H9 (cell line): ENCODE results near the gene SLC22A15. TPM values are rescaled to one million over a fixed set of nuclear protein-coding genes. Genes with fewer than 3 reads are reported as not detected.

Source experiments
- DNase-seq: peaks from one replicate; pipeline ENCODE4 v3.0.0-alpha.2; 2017
- H2AFZ ChIP-seq: one replicate; pipeline ENCODE4 v1.6.1; 2013; ENCODE audit warnings: mild to moderate bottlenecking, low read length, control low read depth, moderate library complexity
- H2AK5ac ChIP-seq: 2 replicates; pipeline ENCODE4 v1.6.1; 2013; ENCODE audit warnings: low read length, control low read depth, mixed read lengths; ENCODE audit not compliant: insufficient read length
- H2BK120ac ChIP-seq: one replicate; pipeline ENCODE4 v1.6.1; 2013; ENCODE audit warnings: low read depth, mild to moderate bottlenecking, low read length, control low read depth, inconsistent platforms; ENCODE audit not compliant: poor library complexity, severe bottlenecking
- H2BK12ac ChIP-seq: 2 replicates; pipeline ENCODE4 v1.6.1; 2013; ENCODE audit warnings: low read length, control low read depth, mixed read lengths, low read depth; ENCODE audit not compliant: insufficient read length
- H2BK15ac ChIP-seq: 2 replicates; pipeline ENCODE4 v1.6.1; 2013; ENCODE audit warnings: low read depth, low read length, control low read depth
- H2BK20ac ChIP-seq: one replicate; pipeline ENCODE4 v1.6.1; 2013; ENCODE audit warnings: low read depth, mild to moderate bottlenecking, low read length, control low read depth, inconsistent platforms; ENCODE audit not compliant: poor library complexity, severe bottlenecking
- H2BK5ac ChIP-seq: 2 replicates; pipeline ENCODE4 v1.6.1; 2013; ENCODE audit warnings: low read length, control low read depth, mixed read lengths; ENCODE audit not compliant: insufficient read length
- H3K14ac ChIP-seq: 2 replicates; pipeline ENCODE4 v1.6.1; 2013; ENCODE audit warnings: low read length, control low read depth; ENCODE audit not compliant: insufficient read depth
- H3K18ac ChIP-seq: 2 replicates; pipeline ENCODE4 v1.6.1; 2013; ENCODE audit warnings: low read depth, mild to moderate bottlenecking, mixed read lengths, low read length, control low read depth; ENCODE audit not compliant: insufficient read length
- H3K23ac ChIP-seq: 2 replicates; pipeline ENCODE4 v1.6.1; 2013; ENCODE audit warnings: low read length, control low read depth, mixed read lengths, low read depth; ENCODE audit not compliant: insufficient read length
- H3K23me2 ChIP-seq: 2 replicates; pipeline ENCODE4 v1.6.1; 2013; ENCODE audit warnings: low read depth, mild to moderate bottlenecking, mixed read lengths, low read length, control low read depth; ENCODE audit not compliant: insufficient read length, poor library complexity, severe bottlenecking
- H3K27ac ChIP-seq: 2 replicates; pipeline ENCODE4 v1.5.1; 2013; ENCODE audit warnings: low read length, control low read depth, mixed read lengths, low read depth; ENCODE audit not compliant: insufficient read length
- H3K27me3 ChIP-seq: 2 replicates; pipeline ENCODE4 v1.6.1; 2013; ENCODE audit warnings: low read length, control low read depth, inconsistent platforms; ENCODE audit not compliant: insufficient read depth
- H3K4ac ChIP-seq: 2 replicates; pipeline ENCODE4 v1.6.1; 2013; ENCODE audit warnings: low read depth, mild to moderate bottlenecking, control low read depth, inconsistent platforms, low read length, moderate library complexity
- H3K4me1 ChIP-seq: 2 replicates; pipeline ENCODE4 v1.6.1; 2013; ENCODE audit warnings: low read length, control low read depth, inconsistent platforms; ENCODE audit not compliant: insufficient read depth
- H3K4me2 ChIP-seq: 2 replicates; pipeline ENCODE4 v1.6.1; 2013; ENCODE audit warnings: low read length, control low read depth, mixed read lengths; ENCODE audit not compliant: insufficient read length, insufficient read depth
- H3K56ac ChIP-seq: 2 replicates; pipeline ENCODE4 v1.6.1; 2013; ENCODE audit warnings: low read depth, mild to moderate bottlenecking, mixed read lengths, low read length, control low read depth; ENCODE audit not compliant: insufficient read length
- H3K79me1 ChIP-seq: 2 replicates; pipeline ENCODE4 v1.6.1; 2013; ENCODE audit warnings: low read depth, mild to moderate bottlenecking, moderate library complexity, low read length, control low read depth, inconsistent platforms; ENCODE audit not compliant: insufficient read depth, poor library complexity, severe bottlenecking
- H3K79me2 ChIP-seq: 2 replicates; pipeline ENCODE4 v1.6.1; 2013; ENCODE audit warnings: low read length, control low read depth, inconsistent platforms; ENCODE audit not compliant: insufficient read depth
- H3K9ac ChIP-seq: 2 replicates; pipeline ENCODE4 v1.6.1; 2013; ENCODE audit warnings: low read length, control low read depth, mixed read lengths; ENCODE audit not compliant: insufficient read length; ENCODE audit errors: extremely low read depth
- H3K9me3 ChIP-seq: one replicate; pipeline ENCODE4 v1.6.1; 2013; ENCODE audit warnings: low read depth, low read length, inconsistent platforms; ENCODE audit not compliant: control insufficient read depth
- H3T11ph ChIP-seq: one replicate; pipeline ENCODE4 v1.6.1; 2013; ENCODE audit warnings: mild to moderate bottlenecking, low read length, control low read depth, inconsistent platforms
- H4K20me1 ChIP-seq: one replicate; pipeline ENCODE4 v1.6.1; 2013; ENCODE audit not compliant: control insufficient read depth, insufficient read length, insufficient read depth
- H4K5ac ChIP-seq: 2 replicates; pipeline ENCODE4 v1.6.1; 2013; ENCODE audit warnings: low read depth, mild to moderate bottlenecking, mixed read lengths, low read length, control low read depth; ENCODE audit not compliant: insufficient read length
- H4K8ac ChIP-seq: replicated peaks from 2 replicates; pipeline ENCODE4 v1.6.1; 2013; ENCODE audit warnings: low read length, control low read depth, mixed read lengths, low read depth; ENCODE audit not compliant: insufficient read length
- H4K91ac ChIP-seq: 2 replicates; pipeline ENCODE4 v1.6.1; 2013; ENCODE audit warnings: low read depth, mild to moderate bottlenecking, moderate library complexity, mixed read lengths, low read length, control low read depth; ENCODE audit not compliant: insufficient read length
- H3K27ac Mint-ChIP-seq, 3 experiments: 2 replicates in 2 of 3; 3 replicates in 1 of 3; pipeline ENCODE4 v1.8.0; 2020 to 2021; ENCODE audit warnings: mixed read lengths in 3 of 3, mild to moderate bottlenecking in 1 of 3, moderate library complexity in 1 of 3
- H3K27me3 Mint-ChIP-seq: 2 replicates; pipeline ENCODE4 v1.8.0; 2021; ENCODE audit warnings: low read depth, mild to moderate bottlenecking, moderate library complexity, mixed read lengths
- H3K36me3 Mint-ChIP-seq, 3 experiments: 2 replicates in 2 of 3; 3 replicates in 1 of 3; pipeline ENCODE4 v1.8.0; 2020 to 2021; ENCODE audit warnings: low read depth in 3 of 3, mixed read lengths in 3 of 3; ENCODE audit not compliant: insufficient read depth in 1 of 3
- H3K4me1 Mint-ChIP-seq, 2 experiments: 2 replicates each; pipeline ENCODE4 v1.8.0; 2020; ENCODE audit warnings: mixed read lengths in 2 of 2
- H3K4me3 Mint-ChIP-seq, 2 experiments: 2 replicates in 1 of 2; 3 replicates in 1 of 2; pipeline ENCODE4 v1.8.0; 2020 to 2021; ENCODE audit warnings: mild to moderate bottlenecking in 2 of 2, mixed read lengths in 2 of 2, moderate library complexity in 1 of 2
- H3K9me3 Mint-ChIP-seq, 2 experiments: 2 replicates in 1 of 2; 3 replicates in 1 of 2; pipeline ENCODE4 v1.8.0; 2020; ENCODE audit warnings: mild to moderate bottlenecking in 2 of 2, mixed read lengths in 2 of 2, moderate library complexity in 1 of 2
- CTCF ChIP-seq: fragments of 200-600 bp; sonication (generic); conservative IDR thresholded peaks from 3 replicates; pipeline ENCODE4 v1.8.0; 2021; ENCODE audit warnings: antibody characterized with exemption, mild to moderate bottlenecking
- WGBS: extraction: QIAGEN DNeasy Blood & Tissue Kit; methylation state at CpG from one replicate; pipeline ENCODE4 v1.1.7; 2013; ENCODE audit warnings: missing lambda C conversion rate, low lambda C conversion rate, mixed read lengths; ENCODE audit not compliant: insufficient read length; ENCODE audit errors: extremely low coverage; 5-methylcytosine and 5-hydroxymethylcytosine counted together
- total RNA-seq: library from RNA; stranded (reverse); gene quantifications from 2 replicates; pipeline ENCODE4 v1.2.1, GENCODE V29; 2021

Gene SLC22A15
- total RNA-seq, 1 experiment from 2014 or later, result 3.2 TPM

GRCh38 chr1:116075990-116076389, 99.7 kb downstream of the SLC22A15 start:
- Histone ChIP-seq H3K23ac (no peak overlapping the region), H3K4me1 (no peaks in the 10 kb centered on the region), H2AFZ (no peak overlapping the region), H2BK120ac (no peak overlapping the region), H3K18ac (no peak overlapping the region), H2BK15ac (no peak overlapping the region), H3K4me2 (no peak overlapping the region), H3K14ac (no peak overlapping the region), H3K79me2 (no peaks in the 10 kb centered on the region), H4K91ac (no peak overlapping the region), H3K9ac (no peak overlapping the region), H3K27me3 (no peaks in the 10 kb centered on the region), H3K27ac (no peak overlapping the region), H2BK5ac (no peak overlapping the region), H4K8ac (no peak overlapping the region), H3K79me1 (no peaks in the 10 kb centered on the region), H4K20me1 (no peaks in the 10 kb centered on the region), H3K23me2 (no peaks in the 10 kb centered on the region), H3K56ac (no peak overlapping the region), H3K9me3 (no peaks in the 10 kb centered on the region), H4K5ac (no peak overlapping the region), H2BK12ac (no peak overlapping the region), H3K4ac (no peak overlapping the region), H2BK20ac (no peak overlapping the region), H2AK5ac (no peak overlapping the region), H3T11ph (no peak overlapping the region)
- Mint-ChIP-seq H3K27ac (no peak overlapping the region), H3K4me3 (no peak overlapping the region), H3K9me3 (no peaks in the 10 kb centered on the region; a peak in 1 of 5 replicates), H3K27me3 (no peaks in the 10 kb centered on the region; the same call in 1 of the 2 replicates), H3K4me1 (no peaks in the 10 kb centered on the region), H3K36me3 (no peaks in the 10 kb centered on the region)
- DNase-seq, result no peak
- WGBS, result no CpG with 5 or more reads among the region's 4 CpGs
- no peak for TF ChIP-seq CTCF
